ENCODE data around the gene PBX4. TPM values are rescaled to one million over a fixed set of nuclear protein-coding genes. Genes with fewer than 3 reads are reported as not detected.

The PBX4 gene
- total and polyA plus RNA-seq, 2 of the 8 experiments (the other 6 are each of a cell fraction or from before 2014, with no cell fraction given) = 3.4 to 3.8 TPM

- H3K56ac ChIP-seq (replicated peaks; ENCODE audit: insufficient read length, low read depth, low read length) = no peak overlapping the region
- peak overlapping the region in 3 of 4 experiments; percentile 45 to 62 (median 47); a peak in 3 of 8 replicates for H3K4me3 ChIP-seq (ENCODE audit: extremely low read depth in 1 of 4, insufficient read depth in 2 of 4, low read depth in 3 of 4, low read length in 4 of 4)
- H4K91ac ChIP-seq (replicated peaks; ENCODE audit: insufficient read length, low read length) = no peak overlapping the region
- H3K27me3 ChIP-seq (replicated peaks in 1 of 4; ENCODE audit: control insufficient read depth in 3 of 4, extremely low read depth in 1 of 4, insufficient read depth in 3 of 4, low read length in 3 of 4) = peaks cover 6 to 26% (median 20%) of the 10 kb centered on the region in 4 experiments
- no peak overlapping the region; the same call in 1 of the 2 replicates for H3K18ac ChIP-seq (ENCODE audit: extremely low read depth, low read length)
- no peak for DNase-seq (ENCODE audit: low read depth in 1 of 2, low spot score in 2 of 2)
- no peak overlapping the region for H2BK15ac ChIP-seq (ENCODE audit: low read length)
- CTCF ChIA-PET (ENCODE audit: partially characterized antibody) = interaction anchor here (0.8 to 8.2 kb wide), 4 partner anchors 10 to 163 kb away, joined by 3 to 104 read pairs (median 4); no protein-coding TSS in a partner anchor
- no peak overlapping the region for H2BK120ac ChIP-seq (replicated peaks; ENCODE audit: low read depth, low read length)
- H2AK5ac ChIP-seq (ENCODE audit: low read depth, low read length) = no peak overlapping the region
- H2BK12ac ChIP-seq (ENCODE audit: low read depth, low read length) = no peak overlapping the region
- no peak overlapping the region for H3K27ac ChIP-seq (ENCODE audit: low read depth, low read length)
- no peak for FAIRE-seq
- H2AFZ ChIP-seq (ENCODE audit: low read length) = no peak overlapping the region
- peaks cover 0 to 8% (median 3%) of the 10 kb centered on the region in 4 experiments; a peak in 3 of 7 replicates for H3K4me1 ChIP-seq (replicated peaks in 1 of 4; ENCODE audit: control insufficient read depth in 3 of 4, insufficient read depth in 4 of 4, low read length in 3 of 4)
- POLR2A ChIA-PET (ENCODE audit: partially characterized antibody) = interaction anchor here (1.8 to 1.9 kb wide), 2 partner anchors 21 to 132 kb away, joined by 4 read pairs; partner anchors contain the start of genes GATAD2A and NDUFA13
- no peak overlapping the region for H2BK20ac ChIP-seq (ENCODE audit: low read length)
- no peaks in the 10 kb centered on the region for H3K36me3 ChIP-seq (ENCODE audit: control insufficient read depth in 2 of 4, insufficient read depth in 4 of 4, low read length in 3 of 4)
- 78% methylated on average over 51 of the region's 59 CpGs; no CpG with 5 or more reads in 1 of the 2 experiments for WGBS, 2 experiments (ENCODE audit: extremely low coverage in 1 of 2, insufficient coverage in 1 of 2, insufficient read length in 1 of 2, insufficient replicate concordance in 2 of 2, low coverage in 1 of 2, low lambda C conversion rate in 2 of 2, missing lambda C conversion rate in 1 of 2)
- H3K9me3 ChIP-seq (ENCODE audit: insufficient read depth in 2 of 2, low read depth in 1 of 2, low read length in 1 of 2) = peaks cover 0 to 4% of the 10 kb centered on the region in 2 experiments; a peak in 1 of 4 replicates
- TF ChIP-seq EZH2 (IDR thresholded peaks at IDR 0.05; ENCODE audit: low read depth, low read length, severe bottlenecking) (no peak), KDM5A (IDR thresholded peaks at IDR 0.05; ENCODE audit: low read length) (no peak), ASH2L (IDR thresholded peaks at IDR 0.05; ENCODE audit: low read length) (no peak), KDM1A (IDR thresholded peaks at IDR 0.05; ENCODE audit: borderline replicate concordance, low read length) (peak; percentile 89), RFX5 (IDR thresholded peaks at IDR 0.05; ENCODE audit: borderline replicate concordance, low read depth, low read length) (no peak), TEAD4 (IDR thresholded peaks at IDR 0.05; ENCODE audit: low read depth, low read length) (no peak), SUZ12 (IDR thresholded peaks at IDR 0.05; ENCODE audit: low read length) (no peak)
- H3K79me1 ChIP-seq (ENCODE audit: low read depth, low read length) = no peaks in the 10 kb centered on the region
- H3K23me2 ChIP-seq (ENCODE audit: low read depth, low read length) = peaks cover 9% of the 10 kb centered on the region; the same call in 1 of the 2 replicates
- H4K8ac ChIP-seq (ENCODE audit: extremely low read depth, insufficient read depth, low read length) = no peak overlapping the region
- no peak overlapping the region for H2BK5ac ChIP-seq (ENCODE audit: low read depth, low read length)
- H3K4me2 ChIP-seq (ENCODE audit: insufficient read depth in 1 of 2, low read depth in 2 of 2, low read length in 2 of 2) = peak overlapping the region; percentile 67 to 79
- H3K4ac ChIP-seq (replicated peaks; ENCODE audit: insufficient read length, low read depth, low read length) = no peak overlapping the region
- no peak overlapping the region for H3K23ac ChIP-seq (ENCODE audit: insufficient read length)
- H4K20me1 ChIP-seq (replicated peaks in 1 of 2; ENCODE audit: control insufficient read depth in 1 of 2, insufficient read depth in 2 of 2, low read length in 2 of 2) = peaks cover 3 to 13% of the 10 kb centered on the region in 2 experiments
- H4K5ac ChIP-seq (ENCODE audit: insufficient read length, low read depth, low read length) = no peak overlapping the region
- H3K79me2 ChIP-seq (ENCODE audit: control insufficient read depth in 1 of 2, insufficient read depth in 2 of 2, low read length in 2 of 2) = no peaks in the 10 kb centered on the region
- H3K14ac ChIP-seq (ENCODE audit: insufficient read length) = no peak overlapping the region
- H3K9ac ChIP-seq (replicated peaks in 1 of 4; ENCODE audit: extremely low read depth in 1 of 4, low read depth in 3 of 4, low read length in 3 of 4) = no peak overlapping the region
Measured at GRCh38 chr19:19537075-19538048, 81.1 kb downstream of the PBX4 start.
